ENCODE measurements around the gene CDK5RAP3. TPM values are rescaled to one million over a fixed set of nuclear protein-coding genes. Genes with fewer than 3 reads are reported as not detected.

Gene CDK5RAP3
- polyA plus RNA-seq, 4 donors = 169 to 721 (median 374) TPM

DNA sequence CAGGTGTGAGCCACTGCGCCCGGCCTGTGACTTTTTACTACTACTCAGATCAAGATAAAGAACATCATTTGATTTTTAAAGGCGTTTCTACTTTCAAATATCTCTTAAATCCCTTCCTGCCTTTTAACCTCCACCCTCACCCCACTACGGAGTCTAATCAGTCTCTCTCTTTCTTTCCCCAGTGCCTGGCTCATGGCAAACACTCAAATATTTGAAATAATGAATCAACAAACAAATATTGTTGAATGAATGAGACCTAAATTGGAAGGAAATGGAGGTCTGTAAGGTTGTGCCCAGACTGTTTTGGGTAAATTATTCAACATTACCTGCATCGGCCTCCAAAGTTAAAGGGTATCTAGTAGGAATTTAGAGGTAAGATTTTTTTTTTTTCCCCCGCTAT lies 52.0 kb downstream of the CDK5RAP3 start:
- Histone ChIP-seq H3K27me3 (ENCODE audit: control insufficient read depth in 3 of 3, insufficient read depth in 3 of 3, low read length in 3 of 3) (peaks cover 0 to 63% (median 0%) of the 10 kb centered on the region in 3 donors), H3K4me1 (ENCODE audit: control insufficient read depth in 3 of 3, insufficient read depth in 2 of 3, low read depth in 1 of 3, low read length in 2 of 3) (peaks cover 0 to 31% (median 4%) of the 10 kb centered on the region in 3 donors), H3K9me3 (ENCODE audit: control insufficient read depth in 2 of 2, insufficient read depth in 1 of 2, low read depth in 1 of 2, low read length in 1 of 2) (no peaks in the 10 kb centered on the region), H3K36me3 (ENCODE audit: control insufficient read depth in 3 of 3, insufficient read depth in 2 of 3, low read depth in 1 of 3, low read length in 3 of 3) (no peaks in the 10 kb centered on the region), H3K4me3 (ENCODE audit: low read depth in 1 of 3, low read length in 3 of 3) (no peak overlapping the region), H3K27ac (ENCODE audit: low read depth in 1 of 3, low read length in 2 of 3) (no peak overlapping the region)
- FAIRE-seq (no peak), DNase-seq (no peak)
- WGBS, 3 donors = 17 to 43% (median 39%) methylated on average over 6 of the region's 6 CpGs

DNA sequence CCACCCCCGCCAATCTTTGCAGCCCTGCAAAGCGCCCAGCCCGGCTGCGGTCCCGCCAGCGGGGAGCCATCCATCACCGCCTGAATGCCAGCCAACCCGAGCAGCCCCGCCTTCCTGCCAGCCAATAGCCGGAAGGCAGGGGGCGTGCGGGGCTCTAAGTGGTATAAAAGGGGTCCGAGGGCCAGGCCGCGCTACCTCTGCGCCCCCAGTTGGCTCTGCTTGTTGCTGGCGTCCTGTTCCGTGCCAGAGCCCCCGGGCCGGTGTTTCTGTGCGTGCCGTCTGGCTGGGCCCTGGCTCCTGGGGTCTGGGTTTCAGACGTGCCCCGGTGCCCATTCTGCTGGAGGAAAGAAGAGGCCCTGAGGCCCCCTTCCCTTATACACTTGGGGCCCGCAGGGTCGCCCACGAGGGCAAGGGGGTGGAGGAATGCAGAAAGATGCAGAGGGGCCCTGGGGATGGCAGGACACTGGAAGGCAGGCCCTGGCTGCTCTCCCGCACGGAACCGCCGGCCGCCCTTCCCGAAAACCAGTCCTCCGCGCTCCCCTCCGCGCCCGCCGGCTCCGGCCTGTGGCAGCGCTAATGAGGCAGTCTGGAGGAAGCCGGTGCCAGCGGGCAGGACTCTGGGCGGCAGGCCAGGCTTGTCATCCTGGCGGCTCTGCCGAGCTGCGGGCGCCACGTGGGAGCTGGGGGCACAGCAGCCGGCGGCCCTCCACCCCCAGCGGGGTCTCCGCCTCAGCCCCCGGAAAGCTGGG lies 52.7 kb downstream of the CDK5RAP3 start:
- Histone ChIP-seq H3K4me3 (ENCODE audit: low read depth in 1 of 3, low read length in 3 of 3) (peak overlapping the region in 1 of 3 donors; percentile 46), H3K9me3 (ENCODE audit: control insufficient read depth in 2 of 2, insufficient read depth in 1 of 2, low read depth in 1 of 2, low read length in 1 of 2) (no peaks in the 10 kb centered on the region), H3K27ac (ENCODE audit: low read depth in 1 of 3, low read length in 2 of 3) (peak overlapping the region in 1 of 3 donors; percentile 13), H3K4me1 (ENCODE audit: control insufficient read depth in 3 of 3, insufficient read depth in 2 of 3, low read depth in 1 of 3, low read length in 2 of 3) (peaks cover 0 to 31% (median 4%) of the 10 kb centered on the region in 3 donors), H3K27me3 (ENCODE audit: control insufficient read depth in 3 of 3, insufficient read depth in 3 of 3, low read length in 3 of 3) (peaks cover 0 to 63% (median 0%) of the 10 kb centered on the region in 3 donors), H3K36me3 (ENCODE audit: control insufficient read depth in 3 of 3, insufficient read depth in 2 of 3, low read depth in 1 of 3, low read length in 3 of 3) (no peaks in the 10 kb centered on the region)
- FAIRE-seq = no peak
- DNase-seq = peak; percentile 63 to 68
- 1 to 5% (median 2%) methylated on average over 43 to 54 of the region's 54 CpGs for WGBS, 3 donors

- 1% methylated on average over 53 to 54 of the region's 54 CpGs for WGBS, 3 donors
- Histone ChIP-seq H3K4me3 (ENCODE audit: low read depth in 1 of 3, low read length in 3 of 3) (peak overlapping the region in 2 of 3 donors; percentile 2 to 46), H3K27me3 (ENCODE audit: control insufficient read depth in 3 of 3, insufficient read depth in 3 of 3, low read length in 3 of 3) (peaks cover 0 to 54% (median 0%) of the 10 kb centered on the region in 3 donors), H3K27ac (ENCODE audit: low read depth in 1 of 3, low read length in 2 of 3) (no peak overlapping the region), H3K36me3 (ENCODE audit: control insufficient read depth in 3 of 3, insufficient read depth in 2 of 3, low read depth in 1 of 3, low read length in 3 of 3) (no peaks in the 10 kb centered on the region), H3K9me3 (ENCODE audit: control insufficient read depth in 2 of 2, insufficient read depth in 1 of 2, low read depth in 1 of 2, low read length in 1 of 2) (no peaks in the 10 kb centered on the region), H3K4me1 (ENCODE audit: control insufficient read depth in 3 of 3, insufficient read depth in 2 of 3, low read depth in 1 of 3, low read length in 2 of 3) (peaks cover 0 to 31% (median 4%) of the 10 kb centered on the region in 3 donors)
- DNase-seq (peak in 1 of 2 donors; percentile 41), FAIRE-seq (no peak)
These were observed 53.5 kb downstream of the CDK5RAP3 start for GRCh38 chr17:48024149-48025039.

DNA sequence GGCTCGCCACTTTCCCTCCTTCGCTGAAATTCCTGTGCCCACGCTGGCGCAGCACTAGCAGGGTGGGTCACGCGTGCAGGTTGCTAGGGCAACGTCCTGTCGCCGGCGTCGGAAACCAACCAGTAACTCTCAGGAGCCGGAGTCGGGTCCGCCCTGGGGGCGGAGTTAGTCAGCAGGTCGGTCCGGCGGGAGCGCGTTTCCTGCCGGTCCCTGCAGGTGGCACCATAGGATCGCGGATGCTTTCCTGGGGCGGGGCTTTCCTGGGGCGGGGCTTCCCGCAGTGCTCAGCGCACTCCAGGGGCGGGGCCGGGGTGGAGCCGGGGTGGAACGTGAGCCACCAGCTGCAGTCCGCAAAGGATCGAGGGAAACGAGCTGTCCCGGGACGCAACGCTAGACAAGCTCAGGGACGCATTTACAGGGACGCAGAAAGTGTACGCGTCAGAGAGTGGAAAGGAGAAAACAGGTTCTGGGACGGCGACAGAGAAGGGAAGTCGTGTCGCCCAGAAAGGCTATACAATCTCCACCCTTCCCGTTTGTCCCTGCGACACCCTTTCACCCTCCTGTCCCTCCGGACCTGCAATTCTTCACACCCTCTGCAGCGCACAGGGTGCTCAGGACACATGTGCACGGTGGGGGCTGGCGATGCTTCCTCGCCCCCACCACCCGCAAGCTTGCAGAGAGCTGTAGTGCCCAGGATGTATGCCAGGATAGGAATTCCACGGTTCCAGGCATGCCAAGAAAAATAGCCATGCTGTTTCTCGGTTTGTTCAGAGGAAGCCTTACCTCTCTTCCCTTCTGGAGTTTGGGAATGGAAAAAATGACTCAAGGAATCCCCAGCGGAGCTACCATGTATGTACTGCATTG lies 54.4 kb downstream of the CDK5RAP3 start:
- Histone ChIP-seq H3K27me3 (ENCODE audit: control insufficient read depth in 3 of 3, insufficient read depth in 3 of 3, low read length in 3 of 3) (peaks cover 0 to 52% (median 0%) of the 10 kb centered on the region in 3 donors), H3K36me3 (ENCODE audit: control insufficient read depth in 3 of 3, insufficient read depth in 2 of 3, low read depth in 1 of 3, low read length in 3 of 3) (no peaks in the 10 kb centered on the region), H3K4me3 (ENCODE audit: low read depth in 1 of 3, low read length in 3 of 3) (peak overlapping the region in 2 of 3 donors; percentile 41 to 53), H3K27ac (ENCODE audit: low read depth in 1 of 3, low read length in 2 of 3) (peak overlapping the region in 1 of 3 donors; percentile 55), H3K4me1 (ENCODE audit: control insufficient read depth in 3 of 3, insufficient read depth in 2 of 3, low read depth in 1 of 3, low read length in 2 of 3) (peaks cover 0 to 31% (median 4%) of the 10 kb centered on the region in 3 donors), H3K9me3 (ENCODE audit: control insufficient read depth in 2 of 2, insufficient read depth in 1 of 2, low read depth in 1 of 2, low read length in 1 of 2) (no peaks in the 10 kb centered on the region)
- FAIRE-seq (no peak), DNase-seq (peak; percentile 94 to 97)
- 1% methylated on average over 55 to 56 of the region's 56 CpGs for WGBS, 3 donors

DNA sequence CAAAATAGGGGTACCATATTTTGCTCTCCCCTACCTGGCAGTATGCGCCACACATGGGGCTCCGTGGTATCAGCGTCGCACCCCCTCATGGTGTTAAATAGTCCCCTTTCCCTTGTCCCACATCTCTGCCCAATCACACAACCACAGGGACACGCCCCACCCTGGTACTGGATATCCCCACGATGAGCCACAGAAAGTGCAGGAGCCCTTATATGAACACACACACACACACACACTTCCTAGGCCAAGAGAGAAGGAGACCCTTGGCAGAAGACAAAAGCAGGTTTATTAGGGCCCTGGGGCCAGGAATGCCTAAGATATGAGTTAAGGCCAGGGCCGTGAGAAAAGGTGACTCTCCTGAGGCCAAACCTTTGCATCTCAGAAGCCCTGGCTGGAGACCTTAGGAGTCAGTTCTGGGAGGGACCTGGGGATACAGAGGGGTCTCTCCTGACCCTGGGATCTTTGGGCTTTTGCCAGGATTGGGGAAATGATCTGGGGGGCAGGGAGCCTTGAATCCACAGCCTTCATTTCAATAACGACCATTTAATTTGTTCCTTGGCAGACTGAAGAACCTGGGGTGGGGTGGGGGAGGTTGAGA lies 55.1 kb downstream of the CDK5RAP3 start:
- no peak for FAIRE-seq
- WGBS, 3 donors = 25 to 35% (median 26%) methylated on average over 8 of the region's 8 CpGs
- no peaks in the 10 kb centered on the region for H3K36me3 ChIP-seq (ENCODE audit: control insufficient read depth in 3 of 3, insufficient read depth in 2 of 3, low read depth in 1 of 3, low read length in 3 of 3)
- H3K4me3 ChIP-seq (ENCODE audit: low read depth in 1 of 3, low read length in 3 of 3) = peak overlapping the region in 1 of 3 donors; percentile 53
- peaks cover 0 to 44% (median 0%) of the 10 kb centered on the region in 3 donors for H3K27me3 ChIP-seq (ENCODE audit: control insufficient read depth in 3 of 3, insufficient read depth in 3 of 3, low read length in 3 of 3)
- H3K9me3 ChIP-seq (ENCODE audit: control insufficient read depth in 2 of 2, insufficient read depth in 1 of 2, low read depth in 1 of 2, low read length in 1 of 2) = no peaks in the 10 kb centered on the region
- no peak overlapping the region for H3K27ac ChIP-seq (ENCODE audit: low read depth in 1 of 3, low read length in 2 of 3)
- DNase-seq = no peak
- peaks cover 0 to 31% (median 4%) of the 10 kb centered on the region in 3 donors for H3K4me1 ChIP-seq (ENCODE audit: control insufficient read depth in 3 of 3, insufficient read depth in 2 of 3, low read depth in 1 of 3, low read length in 2 of 3)

GRCh38 chr17:48026502-48027321 lies 55.8 kb downstream of the CDK5RAP3 start:
- DNase-seq (peak; percentile 74 to 90), FAIRE-seq (no peak)
- peak overlapping the region in 1 of 3 donors; percentile 3 for H3K27ac ChIP-seq (ENCODE audit: low read depth in 1 of 3, low read length in 2 of 3)
- H3K9me3 ChIP-seq (ENCODE audit: control insufficient read depth in 2 of 2, insufficient read depth in 1 of 2, low read depth in 1 of 2, low read length in 1 of 2) = no peaks in the 10 kb centered on the region
- peaks cover 0 to 31% (median 4%) of the 10 kb centered on the region in 3 donors for H3K4me1 ChIP-seq (ENCODE audit: control insufficient read depth in 3 of 3, insufficient read depth in 2 of 3, low read depth in 1 of 3, low read length in 2 of 3)
- H3K4me3 ChIP-seq (ENCODE audit: low read depth in 1 of 3, low read length in 3 of 3) = no peak overlapping the region
- H3K36me3 ChIP-seq (ENCODE audit: control insufficient read depth in 3 of 3, insufficient read depth in 2 of 3, low read depth in 1 of 3, low read length in 3 of 3) = no peaks in the 10 kb centered on the region
- 22 to 25% (median 24%) methylated on average over 17 to 18 of the region's 18 CpGs for WGBS, 3 donors
- H3K27me3 ChIP-seq (ENCODE audit: control insufficient read depth in 3 of 3, insufficient read depth in 3 of 3, low read length in 3 of 3) = peaks cover 0 to 40% (median 0%) of the 10 kb centered on the region in 3 donors

GRCh38 chr17:48027322-48027981 lies 56.5 kb downstream of the CDK5RAP3 start:
- H3K4me1 ChIP-seq (ENCODE audit: control insufficient read depth in 3 of 3, insufficient read depth in 2 of 3, low read depth in 1 of 3, low read length in 2 of 3) = peaks cover 0 to 31% (median 4%) of the 10 kb centered on the region in 3 donors
- H3K36me3 ChIP-seq (ENCODE audit: control insufficient read depth in 3 of 3, insufficient read depth in 2 of 3, low read depth in 1 of 3, low read length in 3 of 3) = no peaks in the 10 kb centered on the region
- no peak for DNase-seq
- peaks cover 0 to 38% (median 0%) of the 10 kb centered on the region in 3 donors for H3K27me3 ChIP-seq (ENCODE audit: control insufficient read depth in 3 of 3, insufficient read depth in 3 of 3, low read length in 3 of 3)
- H3K9me3 ChIP-seq (ENCODE audit: control insufficient read depth in 2 of 2, insufficient read depth in 1 of 2, low read depth in 1 of 2, low read length in 1 of 2) = no peaks in the 10 kb centered on the region
- 68 to 86% (median 76%) methylated on average over 12 of the region's 12 CpGs for WGBS, 3 donors
- no peak overlapping the region for H3K4me3 ChIP-seq (ENCODE audit: low read depth in 1 of 3, low read length in 3 of 3)
- H3K27ac ChIP-seq (ENCODE audit: low read depth in 1 of 3, low read length in 2 of 3) = no peak overlapping the region
- no peak for FAIRE-seq
